Measurements from ENCODE around the gene SCN2B. TPM values are rescaled to one million over a fixed set of nuclear protein-coding genes. Genes with fewer than 3 reads are reported as not detected.

The SCN2B gene
- total RNA-seq, 6 donors from 2014 or later: 0.22 to 2.4 (median 0.32) TPM; not detected in 2

DNA sequence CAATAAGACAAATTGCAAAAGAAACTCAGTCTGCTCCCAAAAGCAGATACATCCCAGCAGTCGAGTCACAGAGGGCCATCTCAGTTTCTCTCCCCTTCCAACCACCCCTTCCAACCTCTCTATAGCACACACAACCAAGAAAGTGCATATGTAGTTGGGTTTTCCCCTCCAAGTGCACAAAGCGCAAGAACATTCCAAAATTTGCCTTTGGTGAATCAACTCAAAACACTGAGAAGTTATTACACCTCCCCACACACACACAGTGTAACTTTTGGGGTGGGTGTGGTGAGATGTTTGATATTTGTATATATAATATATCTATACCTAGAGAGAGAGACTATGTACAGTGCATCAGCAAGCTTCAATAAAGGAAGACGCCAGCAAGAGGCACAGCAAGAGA lies 13.6 kb downstream of the SCN2B start:
- 73 to 83% methylated on average over 3 of the region's 3 CpGs for WGBS, 2 donors
- no peak overlapping the region for H3K4me3 ChIP-seq
- H3K4me1 ChIP-seq: no peaks in the 10 kb centered on the region
- TF ChIP-seq EP300 (IDR thresholded peaks at IDR 0.05): no peak
- no peak for TF ChIP-seq CTCF (IDR thresholded peaks at IDR 0.05)
- no peak for TF ChIP-seq POLR2A (IDR thresholded peaks at IDR 0.05)
- TF ChIP-seq POLR2AphosphoS5 (IDR thresholded peaks at IDR 0.05): no peak
- H3K27ac ChIP-seq: no peak overlapping the region
- H3K27me3 ChIP-seq: no peaks in the 10 kb centered on the region
- DNase-seq: no peak
- H3K36me3 ChIP-seq: no peaks in the 10 kb centered on the region
- no peaks in the 10 kb centered on the region for H3K9me3 ChIP-seq
- no peak for ATAC-seq (ENCODE audit: low FRiP score in 2 of 2)

DNA sequence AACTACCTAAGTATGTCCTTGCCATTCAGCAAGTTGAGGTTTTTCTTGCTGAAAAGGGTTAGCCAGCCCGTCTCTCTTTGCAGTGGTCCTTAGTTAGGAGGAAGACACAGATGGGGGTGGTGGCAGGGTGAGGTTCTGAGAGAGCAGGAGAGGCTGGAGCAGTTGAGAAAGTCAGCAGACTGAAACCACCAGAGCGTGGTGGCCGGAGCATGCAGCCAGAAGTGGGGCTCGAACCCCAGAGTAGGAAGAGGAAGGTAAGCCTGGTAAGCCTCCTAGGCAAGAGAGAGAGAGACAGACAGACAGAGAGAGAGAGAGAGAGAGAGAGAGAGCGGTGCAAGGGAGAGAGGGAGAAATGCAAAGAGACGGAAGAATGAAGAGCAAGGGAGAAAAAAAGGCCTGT lies 14.7 kb downstream of the SCN2B start:
- Histone ChIP-seq H3K27ac (no peak overlapping the region), H3K36me3 (no peaks in the 10 kb centered on the region), H3K4me1 (peaks cover 0 to 9% (median 1%) of the 10 kb centered on the region in 4 donors), H3K4me3 (no peak overlapping the region), H3K27me3 (peaks cover 0 to 6% (median 2%) of the 10 kb centered on the region in 4 donors), H3K9me3 (no peaks in the 10 kb centered on the region)
- TF ChIP-seq POLR2A (IDR thresholded peaks at IDR 0.05) (no peak), EP300 (IDR thresholded peaks at IDR 0.05) (no peak), POLR2AphosphoS5 (IDR thresholded peaks at IDR 0.05) (no peak), CTCF (IDR thresholded peaks at IDR 0.05) (no peak)
- no peak for DNase-seq
- ATAC-seq (ENCODE audit: low FRiP score in 2 of 2): no peak
- WGBS, 2 donors: 67 to 74% methylated on average over 6 of the region's 6 CpGs

DNA sequence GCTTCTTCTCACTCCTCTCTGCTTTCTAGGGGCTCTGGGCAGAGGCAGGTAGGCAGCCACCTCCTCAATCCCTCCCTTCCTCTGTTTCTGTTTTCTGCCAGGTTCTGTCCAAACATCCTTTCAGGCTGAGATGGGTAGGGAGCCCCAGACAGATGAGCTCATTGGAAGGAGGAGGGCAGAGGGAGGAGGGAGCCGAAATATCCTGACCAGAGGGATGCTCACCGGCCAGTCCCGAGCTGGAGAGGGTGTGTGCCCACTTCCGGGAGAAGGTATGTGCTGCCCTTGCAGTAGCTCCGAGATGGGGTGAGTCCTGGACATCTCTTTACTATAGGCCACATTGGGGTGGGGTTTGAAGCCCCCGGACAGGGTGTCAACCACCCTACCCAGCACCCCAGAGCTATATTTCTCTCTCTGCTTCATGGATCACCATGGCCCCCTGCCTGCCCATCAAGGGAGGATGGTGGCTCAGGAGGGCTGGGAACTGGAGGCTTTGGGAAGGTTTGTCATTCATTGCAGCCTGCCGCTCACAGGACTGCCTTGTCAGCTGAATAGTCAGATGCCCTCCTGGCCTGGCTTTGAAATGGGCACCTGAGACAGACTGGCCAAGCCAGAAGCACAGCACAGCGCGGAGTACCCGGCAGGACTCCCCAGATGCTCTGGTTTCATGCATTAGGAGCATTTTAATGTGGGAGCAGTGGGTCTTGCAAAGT lies 19.1 kb downstream of the SCN2B start:
- Histone ChIP-seq H3K27me3 (peaks cover 0 to 33% (median 15%) of the 10 kb centered on the region in 4 donors), H3K4me3 (no peak overlapping the region), H3K36me3 (no peaks in the 10 kb centered on the region), H3K9me3 (no peaks in the 10 kb centered on the region), H3K4me1 (peaks cover 10 to 34% (median 22%) of the 10 kb centered on the region in 4 donors), H3K27ac (no peak overlapping the region)
- TF ChIP-seq POLR2A (IDR thresholded peaks at IDR 0.05) (no peak), CTCF (IDR thresholded peaks at IDR 0.05) (no peak), POLR2AphosphoS5 (IDR thresholded peaks at IDR 0.05) (no peak), EP300 (IDR thresholded peaks at IDR 0.05) (no peak)
- DNase-seq: no peak
- ATAC-seq (ENCODE audit: low FRiP score in 2 of 2): no peak
- whole genome bisulfite sequencing, 2 donors: 45 to 51% methylated on average over 7 to 10 of the region's 10 CpGs

DNA sequence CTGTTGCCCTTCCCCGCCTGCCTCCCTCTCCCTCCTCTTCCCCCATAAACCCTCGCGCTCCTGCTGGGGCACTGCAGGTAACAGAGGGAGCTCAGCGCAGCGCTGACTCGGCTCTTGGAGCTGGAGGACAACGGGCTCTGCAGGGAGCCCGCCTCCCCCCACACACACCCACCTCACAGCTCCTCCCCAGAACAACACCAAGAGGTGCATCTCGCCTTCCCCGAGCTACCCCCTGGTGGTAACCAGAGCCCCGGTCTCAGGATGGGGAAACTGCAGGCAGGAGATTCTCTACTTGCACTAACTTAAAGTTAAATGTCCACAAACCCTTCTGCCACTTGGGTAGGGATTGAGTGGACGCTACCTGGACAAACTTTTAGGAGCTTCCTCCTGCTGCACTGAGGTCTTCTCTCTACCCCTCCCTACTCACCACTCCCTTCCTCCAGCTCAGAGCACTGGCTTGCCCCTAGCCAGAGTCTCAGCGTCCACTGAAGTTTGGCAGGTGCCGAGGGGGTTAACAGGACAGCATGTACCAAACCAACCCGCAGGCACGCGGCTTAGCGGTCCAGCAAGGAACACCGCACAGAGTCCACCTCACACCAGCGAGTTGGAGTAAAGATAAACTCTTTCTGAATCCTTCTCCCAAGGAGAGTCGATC lies 19.8 kb downstream of the SCN2B start:
- H3K4me3 ChIP-seq: no peak overlapping the region
- ATAC-seq (ENCODE audit: low FRiP score in 2 of 2) (no peak), DNase-seq (no peak)
- H3K9me3 ChIP-seq: no peaks in the 10 kb centered on the region
- WGBS, 2 donors: 11 to 18% methylated on average over 19 to 21 of the region's 21 CpGs
- H3K27ac ChIP-seq: no peak overlapping the region
- TF ChIP-seq POLR2AphosphoS5 (IDR thresholded peaks at IDR 0.05) (no peak), EP300 (IDR thresholded peaks at IDR 0.05) (no peak), CTCF (IDR thresholded peaks at IDR 0.05) (no peak), POLR2A (IDR thresholded peaks at IDR 0.05) (no peak)
- H3K4me1 ChIP-seq: peaks cover 14 to 41% (median 28%) of the 10 kb centered on the region in 4 donors
- no peaks in the 10 kb centered on the region for H3K36me3 ChIP-seq
- peaks cover 0 to 40% (median 18%) of the 10 kb centered on the region in 4 donors for H3K27me3 ChIP-seq

Data from upper lobe of left lung (tissue), 6 donors.